Adrenal gland (tissue), 5 donors: ENCODE data around the gene SERPINA6.

Experiments
- POLR2A ChIP-seq, 2 donors: fragments of 450-650 bp; IDR thresholded peaks; one replicate each; pipeline ENCODE4 v1.6.1; 2017; ENCODE audit warnings: antibody characterized with exemption in 2 of 2, mild to moderate bottlenecking in 2 of 2, moderate library complexity in 1 of 2
- TF ChIP-seq, protein P1 (sequence below), 6 experiments: fragments of 450-650 bp in 4 of 6; fragments of 200-600 bp in 2 of 6; sonication (generic) in 1 of 6; IDR thresholded peaks; 1 replicate in 5 of 6; 2 replicates in 1 of 6; pipeline versions ENCODE4 v1.5.1 to v1.8.0; 2016 to 2021; ENCODE audit warnings: antibody characterized with exemption in 6 of 6, mild to moderate bottlenecking in 2 of 6, moderate library complexity in 1 of 6
- donor health status: DM: no; HTN: no; CAD: no.

DNA sequence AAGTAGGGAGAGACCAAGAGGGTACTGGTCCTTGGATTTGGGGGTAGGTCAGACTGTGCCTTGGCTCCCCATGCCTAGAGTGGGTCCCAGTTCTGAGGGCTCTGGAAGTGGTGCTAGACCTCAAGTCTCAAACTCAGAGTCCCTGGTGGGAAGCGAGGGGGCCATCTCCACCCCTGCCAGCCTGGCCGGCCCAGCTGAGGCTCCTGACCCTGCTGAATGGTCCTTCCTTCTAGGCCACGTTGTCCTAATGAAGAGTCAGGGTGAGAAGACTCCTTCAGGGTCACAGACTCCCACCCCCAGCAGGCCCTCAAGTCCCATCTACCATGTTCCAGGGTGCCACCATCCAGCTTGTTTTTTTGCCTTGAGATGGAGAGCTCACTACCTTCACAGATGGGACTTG is 12.9 kb downstream of the SERPINA6 start:
- TF ChIP-seq, protein P1, sequence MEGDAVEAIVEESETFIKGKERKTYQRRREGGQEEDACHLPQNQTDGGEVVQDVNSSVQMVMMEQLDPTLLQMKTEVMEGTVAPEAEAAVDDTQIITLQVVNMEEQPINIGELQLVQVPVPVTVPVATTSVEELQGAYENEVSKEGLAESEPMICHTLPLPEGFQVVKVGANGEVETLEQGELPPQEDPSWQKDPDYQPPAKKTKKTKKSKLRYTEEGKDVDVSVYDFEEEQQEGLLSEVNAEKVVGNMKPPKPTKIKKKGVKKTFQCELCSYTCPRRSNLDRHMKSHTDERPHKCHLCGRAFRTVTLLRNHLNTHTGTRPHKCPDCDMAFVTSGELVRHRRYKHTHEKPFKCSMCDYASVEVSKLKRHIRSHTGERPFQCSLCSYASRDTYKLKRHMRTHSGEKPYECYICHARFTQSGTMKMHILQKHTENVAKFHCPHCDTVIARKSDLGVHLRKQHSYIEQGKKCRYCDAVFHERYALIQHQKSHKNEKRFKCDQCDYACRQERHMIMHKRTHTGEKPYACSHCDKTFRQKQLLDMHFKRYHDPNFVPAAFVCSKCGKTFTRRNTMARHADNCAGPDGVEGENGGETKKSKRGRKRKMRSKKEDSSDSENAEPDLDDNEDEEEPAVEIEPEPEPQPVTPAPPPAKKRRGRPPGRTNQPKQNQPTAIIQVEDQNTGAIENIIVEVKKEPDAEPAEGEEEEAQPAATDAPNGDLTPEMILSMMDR (IDR thresholded peaks at IDR 0.05): no peak
- no peak for TF ChIP-seq POLR2A (IDR thresholded peaks at IDR 0.05)
